HepG2 (cell line): ENCODE data around the gene WDR62. TPM values are rescaled to one million over a fixed set of nuclear protein-coding genes. Genes with fewer than 3 reads are reported as not detected.

Experiments used
- ATAC-seq: fragments of 200-7000 bp; cut with Tn5 transposase; 3 replicates; pipeline ENCODE4 v1.9.1; 2020; ENCODE audit warnings: mild to moderate bottlenecking, moderate library complexity
- BruUV-seq: library from RNA; stranded (reverse); fragments of 400-500 nt; replicated peaks from 2 replicates; lab custom pipeline; 2021; lab: Mats Ljungman, UMichigan
- CTCF ChIA-PET: fragments of 300-600 bp; formaldehyde crosslinking; extraction: SDS; loops from one replicate; lab custom pipeline; 2021; ENCODE audit warnings: low total read pairs, inconsistent platforms, low intra/inter-chr PET ratio; lab: Yijun Ruan, JAX
- POLR2A ChIA-PET: fragments of 350-600 bp; sonication (Branson Sonifier 250); formaldehyde crosslinking; loops from one replicate; lab custom pipeline; 2020; ENCODE audit warnings: antibody characterized with exemption, inconsistent platforms; lab: Yijun Ruan, JAX
- DNase-seq: peaks from one replicate; pipeline ENCODE4 v3.0.0-alpha.2; 2015; ENCODE audit warnings: low spot score
- FAIRE-seq: peaks from 3 replicates; lab custom pipeline; 2011; peaks lifted over from hg19 to GRCh38; lab: Jason Lieb, UNC
- H2AFZ ChIP-seq: one replicate; pipeline ENCODE4 v1.6.1; 2011; ENCODE audit warnings: low read length, inconsistent platforms
- H3K27ac ChIP-seq: fragments of 300-600 bp; 3 replicates; pipeline ENCODE4 v1.8.0; 2011; ENCODE audit warnings: mixed run types, mild to moderate bottlenecking, mixed read lengths, low read length, inconsistent platforms; ENCODE audit not compliant: insufficient read depth; ENCODE audit errors: extremely low read length
- H3K27me3 ChIP-seq, 2 experiments: fragments of 200-600 bp in 1 of 2; 2 replicates in 1 of 2; 3 replicates in 1 of 2; pipeline versions ENCODE4 v1.6.0 to v1.8.0; 2011; ENCODE audit warnings: low read length in 2 of 2, mild to moderate bottlenecking in 2 of 2, moderate library complexity in 2 of 2, inconsistent platforms in 1 of 2; ENCODE audit not compliant: insufficient read depth in 2 of 2, control insufficient read depth in 1 of 2
- H3K36me3 ChIP-seq, 2 experiments: fragments of 200-600 bp in 1 of 2; replicated peaks in 1 of 2; 2 replicates in 1 of 2; 3 replicates in 1 of 2; pipeline versions ENCODE4 v1.5.1 to v1.8.0; 2011; ENCODE audit warnings: low read length in 2 of 2, inconsistent platforms in 1 of 2; ENCODE audit not compliant: insufficient read depth in 2 of 2, control insufficient read depth in 1 of 2
- H3K4me1 ChIP-seq: 2 replicates; pipeline ENCODE4 v1.5.1; 2012; ENCODE audit warnings: low read length, inconsistent platforms; ENCODE audit not compliant: insufficient read depth
- H3K4me2 ChIP-seq: 2 replicates; pipeline ENCODE4 v1.6.0; 2011; ENCODE audit warnings: low read depth, low read length, inconsistent platforms
- H3K4me3 ChIP-seq, 3 experiments: fragments of 200-600 bp in 1 of 3; sonication (generic), shearing (Covaris generic) in 1 of 3; replicated peaks in 1 of 3; 2 replicates each; pipeline ENCODE4 v1.5.1; 2011 to 2016; ENCODE audit warnings: low read length in 3 of 3, inconsistent platforms in 2 of 3, low read depth in 2 of 3, mild to moderate bottlenecking in 2 of 3, control low read depth in 1 of 3, mixed read lengths in 1 of 3; ENCODE audit not compliant: insufficient read depth in 1 of 3
- H3K79me2 ChIP-seq: one replicate; pipeline ENCODE4 v1.6.1; 2011; ENCODE audit warnings: low read length, inconsistent platforms; ENCODE audit not compliant: insufficient read depth
- H3K9ac ChIP-seq: 2 replicates; pipeline ENCODE4 v1.6.0; 2011; ENCODE audit warnings: mild to moderate bottlenecking, low read depth, low read length, inconsistent platforms; ENCODE audit not compliant: insufficient read depth
- H3K9me3 ChIP-seq: 2 replicates; pipeline ENCODE4 v1.5.1; 2012; ENCODE audit warnings: mild to moderate bottlenecking, low read length
- H4K20me1 ChIP-seq: 2 replicates; pipeline ENCODE4 v1.6.0; 2011; ENCODE audit warnings: inconsistent platforms, mild to moderate bottlenecking, low read length, moderate library complexity; ENCODE audit not compliant: insufficient read depth
- GABPA ChIP-seq, 2 experiments: IDR thresholded peaks; 2 replicates each; pipeline ENCODE4 v1.6.1; 2011 to 2016; ENCODE audit warnings: low read depth in 2 of 2, low read length in 1 of 2, missing biosample characterization in 1 of 2, missing genetic modification characterization in 1 of 2
- MED13 ChIP-seq: sonication (generic); formaldehyde crosslinking; IDR thresholded peaks from 2 replicates; pipeline ENCODE4 v1.5.0; 2020; ENCODE audit warnings: missing genetic modification reagents
- POGZ ChIP-seq: sonication (generic); formaldehyde crosslinking; IDR thresholded peaks from 2 replicates; pipeline ENCODE4 v1.4.0; 2020; ENCODE audit warnings: mild to moderate bottlenecking, missing genetic modification reagents
- POLR2G ChIP-seq: fragments of 200-400 bp; formaldehyde crosslinking; IDR thresholded peaks from 2 replicates; pipeline ENCODE4 v1.6.1; 2018; ENCODE audit warnings: mild to moderate bottlenecking, low read depth, low read length, moderate library complexity
- RFXAP ChIP-seq: sonication (generic); formaldehyde crosslinking; IDR thresholded peaks from 2 replicates; pipeline ENCODE4 v1.4.0; 2020; ENCODE audit warnings: missing genetic modification reagents, borderline replicate concordance
- SSRP1 ChIP-seq: IDR thresholded peaks from 2 replicates; pipeline ENCODE4 v1.6.1; 2016; ENCODE audit warnings: control low read depth
- TAF15 ChIP-seq: fragments of 200-400 bp; formaldehyde crosslinking; IDR thresholded peaks from one replicate; pipeline ENCODE4 v1.6.1; 2018; ENCODE audit warnings: mild to moderate bottlenecking, low read depth, low read length; ENCODE audit not compliant: poor library complexity, severe bottlenecking
- ZFP37 ChIP-seq: sonication (generic); formaldehyde crosslinking; IDR thresholded peaks from 2 replicates; pipeline ENCODE4 v1.4.0; 2020; ENCODE audit warnings: missing genetic modification reagents, borderline replicate concordance
- ZMAT5 ChIP-seq: sonication (generic); formaldehyde crosslinking; IDR thresholded peaks from 2 replicates; pipeline ENCODE4 v1.5.0; 2020; ENCODE audit warnings: mild to moderate bottlenecking, low read depth, missing genetic modification reagents, borderline replicate concordance
- ZNF317 ChIP-seq: sonication (generic); formaldehyde crosslinking; IDR thresholded peaks from 2 replicates; pipeline ENCODE4 v1.5.0; 2020; ENCODE audit warnings: mild to moderate bottlenecking, missing genetic modification reagents
- ZNF430 ChIP-seq: sonication (generic); formaldehyde crosslinking; IDR thresholded peaks from 2 replicates; pipeline ENCODE4 v1.9.0; 2021; ENCODE audit warnings: mild to moderate bottlenecking, missing genetic modification reagents
- ZNF547 ChIP-seq: sonication (generic); formaldehyde crosslinking; IDR thresholded peaks from 2 replicates; pipeline ENCODE4 v1.5.1; 2020; ENCODE audit warnings: mild to moderate bottlenecking, missing genetic modification reagents
- WGBS: methylation state at CpG from one replicate; pipeline ENCODE4 v1.1.6; 2017; ENCODE audit warnings: low lambda C conversion rate; 5-methylcytosine and 5-hydroxymethylcytosine counted together
- in situ Hi-C: cut with HindIII; loops from 2 replicates; pipeline ENCODE4 v1.10.0; 2017; ENCODE audit warnings: low pct_unique_long_range_greater_than_20kb; ENCODE audit not compliant: extremely low pct_ligation_motif_present
- intact Hi-C: fragments of 100-400 bp; cut with micrococcal nuclease; formaldehyde crosslinking; loops from one replicate; pipeline ENCODE4 v1.10.0; 2022; ENCODE audit not compliant: unreplicated experiment
- polyA plus RNA-seq, 8 experiments: library from polyadenylated mRNA; depleted of rRNA in 3 of 8; stranded (reverse) in 7 of 8; unstranded in 1 of 8; fragments of >200 nt; fragmentation: Illumina TruSeq in 4 of 8; extraction: Trizol in 4 of 8; gene quantifications; 2 replicates each; pipeline versions ENCODE4 v1.2.1 to v1.2.3, GENCODE V29; 2011 to 2016; ENCODE audit warnings: low read depth in 4 of 8, missing spikeins in 1 of 8, mixed read lengths in 1 of 8; ENCODE audit not compliant: insufficient read depth in 1 of 8
- total RNA-seq, 5 experiments: library from RNA; depleted of rRNA; stranded (reverse); fragments of >200 nt; fragmentation: Illumina TruSeq; extraction: Trizol; gene quantifications; 2 replicates each; pipeline ENCODE4 v1.2.3, GENCODE V29; 2016; ENCODE audit warnings: low read depth in 1 of 5

WDR62 gene
- total and polyA plus RNA-seq, 2 of the 13 experiments (the other 11 are each of a cell fraction or from before 2014, with no cell fraction given): 5.8 to 12.5 TPM

- TF ChIP-seq ZNF547 (no peak), ZNF317 (CRISPR knock-in tag) (no peak), GABPA (IDR thresholded peaks at IDR 0.05; ENCODE audit: low read depth, low read length) (no peak), GABPA (CRISPR knock-in tag; IDR thresholded peaks at IDR 0.05; ENCODE audit: low read depth) (no peak), POGZ (CRISPR knock-in tag) (no peak), POLR2G (peak; percentile 37; the same call in 1 of the 2 replicates)
- H3K9ac ChIP-seq: no peak overlapping the region
- in situ Hi-C loops: no loop called here
- no peaks in the 10 kb centered on the region for H3K27me3 ChIP-seq
- no TSS peak for BruUV-seq
- no peak overlapping the region for H3K27ac ChIP-seq
- H3K79me2 ChIP-seq: no peaks in the 10 kb centered on the region
- FAIRE-seq (no peak), ATAC-seq (no peak), DNase-seq (no peak)
- H2AFZ ChIP-seq: no peak overlapping the region
- no peaks in the 10 kb centered on the region for H4K20me1 ChIP-seq
- WGBS: 93% methylated on average over 6 of the region's 6 CpGs
- intact Hi-C loops: no loop called here
- H3K36me3 ChIP-seq: peaks cover 15 to 28% of the 10 kb centered on the region in 2 experiments; a peak in 4 of 5 replicates
- ChIA-PET CTCF (no interaction called here), POLR2A (no interaction called here)
- H3K4me3 ChIP-seq: no peak overlapping the region
- H3K4me1 ChIP-seq: no peaks in the 10 kb centered on the region
- H3K4me2 ChIP-seq: no peak overlapping the region
- no peaks in the 10 kb centered on the region for H3K9me3 ChIP-seq
These were observed 51.7 kb downstream of the WDR62 start for GRCh38 chr19:36106441-36106840.

- in situ Hi-C loops: no loop called here
- FAIRE-seq: no peak
- TF ChIP-seq MED13 (CRISPR knock-in tag) (no peak), ZNF430 (no peak), TAF15 (no peak), POGZ (CRISPR knock-in tag) (no peak), ZMAT5 (CRISPR knock-in tag) (no peak), ZFP37 (CRISPR knock-in tag) (no peak), SSRP1 (CRISPR knock-in tag) (no peak), RFXAP (CRISPR knock-in tag) (no peak)
- POLR2A ChIA-PET: no interaction called here
- no peak for DNase-seq
- ATAC-seq: no peak
- no peaks in the 10 kb centered on the region for H3K79me2 ChIP-seq
- H3K36me3 ChIP-seq: peaks cover 12 to 28% of the 10 kb centered on the region in 2 experiments; a peak in 4 of 5 replicates
- no peak overlapping the region for H3K9ac ChIP-seq
- H3K9me3 ChIP-seq: no peaks in the 10 kb centered on the region
- BruUV-seq: no TSS peak
- CTCF ChIA-PET: no interaction called here
- H3K27ac ChIP-seq: no peak overlapping the region
- no peaks in the 10 kb centered on the region for H4K20me1 ChIP-seq
- H3K27me3 ChIP-seq: no peaks in the 10 kb centered on the region
- intact Hi-C loops: no loop called here
- H3K4me3 ChIP-seq: no peak overlapping the region
- no peak overlapping the region for H3K4me2 ChIP-seq
- H3K4me1 ChIP-seq: no peaks in the 10 kb centered on the region
- WGBS: 90% methylated on average over 4 of the region's 5 CpGs
- no peak overlapping the region for H2AFZ ChIP-seq
These were observed 52.3 kb downstream of the WDR62 start for GRCh38 chr19:36106991-36107390.
